ENCODE measurements around the gene PAF1. TPM values are rescaled to one million over a fixed set of nuclear protein-coding genes. Genes with fewer than 3 reads are reported as not detected.

The PAF1 gene
- total and polyA plus RNA-seq, 2 donors from 2014 or later: 37.1 to 54.0 TPM

GRCh38 chr19:39389631-39390414 is 1.1 kb downstream of the PAF1 start:
- Histone ChIP-seq H3K4me3 (ENCODE audit: low read length in 3 of 3) (peak overlapping the region; percentile 70 to 97 (median 94)), H3K27me3 (ENCODE audit: control insufficient read depth, insufficient read depth, low read length) (no peaks in the 10 kb centered on the region), H3K4me1 (ENCODE audit: control insufficient read depth in 2 of 3, insufficient read depth in 2 of 3, low read depth in 1 of 3, low read length in 3 of 3) (peaks cover 0 to 14% (median 8%) of the 10 kb centered on the region in 3 donors), H3K9me3 (ENCODE audit: control insufficient read depth in 2 of 3, insufficient read depth in 1 of 3, low read length in 3 of 3) (no peaks in the 10 kb centered on the region), H3K36me3 (ENCODE audit: control insufficient read depth in 2 of 3, insufficient read depth in 3 of 3, low read length in 3 of 3) (peaks cover 10 to 38% (median 33%) of the 10 kb centered on the region in 3 donors), H3K27ac (ENCODE audit: low read depth in 2 of 2, low read length in 2 of 2) (peak overlapping the region in 1 of 2 donors; percentile 99), H3K9ac (ENCODE audit: low read length in 3 of 3) (peak overlapping the region; percentile 87 to 95 (median 94))
- intact Hi-C loops (cut with DNase I): no loop called here
- no peak for FAIRE-seq
- peak in 2 of 5 donors; percentile 10 to 59 for DNase-seq
- TF ChIP-seq, protein P1, sequence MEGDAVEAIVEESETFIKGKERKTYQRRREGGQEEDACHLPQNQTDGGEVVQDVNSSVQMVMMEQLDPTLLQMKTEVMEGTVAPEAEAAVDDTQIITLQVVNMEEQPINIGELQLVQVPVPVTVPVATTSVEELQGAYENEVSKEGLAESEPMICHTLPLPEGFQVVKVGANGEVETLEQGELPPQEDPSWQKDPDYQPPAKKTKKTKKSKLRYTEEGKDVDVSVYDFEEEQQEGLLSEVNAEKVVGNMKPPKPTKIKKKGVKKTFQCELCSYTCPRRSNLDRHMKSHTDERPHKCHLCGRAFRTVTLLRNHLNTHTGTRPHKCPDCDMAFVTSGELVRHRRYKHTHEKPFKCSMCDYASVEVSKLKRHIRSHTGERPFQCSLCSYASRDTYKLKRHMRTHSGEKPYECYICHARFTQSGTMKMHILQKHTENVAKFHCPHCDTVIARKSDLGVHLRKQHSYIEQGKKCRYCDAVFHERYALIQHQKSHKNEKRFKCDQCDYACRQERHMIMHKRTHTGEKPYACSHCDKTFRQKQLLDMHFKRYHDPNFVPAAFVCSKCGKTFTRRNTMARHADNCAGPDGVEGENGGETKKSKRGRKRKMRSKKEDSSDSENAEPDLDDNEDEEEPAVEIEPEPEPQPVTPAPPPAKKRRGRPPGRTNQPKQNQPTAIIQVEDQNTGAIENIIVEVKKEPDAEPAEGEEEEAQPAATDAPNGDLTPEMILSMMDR (IDR thresholded peaks at IDR 0.05; ENCODE audit: borderline replicate concordance, extremely low read depth, insufficient read depth): no peak

DNA sequence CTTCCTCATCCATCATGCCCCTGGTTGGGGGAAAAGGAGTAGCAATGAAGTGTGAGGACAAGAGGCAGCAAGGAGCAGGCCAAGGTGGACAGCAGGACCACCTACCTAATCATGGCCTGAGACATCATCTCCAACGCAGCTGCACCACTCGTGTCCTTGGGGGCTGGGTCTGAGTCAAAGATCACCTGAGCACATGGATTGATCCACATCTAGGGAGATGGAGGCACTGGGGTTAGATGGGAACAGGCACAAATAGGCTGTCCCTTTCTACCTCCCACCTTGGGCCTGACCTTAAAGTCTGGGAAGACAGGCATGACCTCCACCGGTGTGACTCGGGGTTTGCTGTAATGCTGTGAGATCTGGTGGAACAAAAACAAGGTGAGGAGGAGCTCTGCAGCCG is 2.2 kb downstream of the PAF1 start:
- intact Hi-C loops (cut with DNase I): no loop called here
- H3K4me3 ChIP-seq (ENCODE audit: low read length in 3 of 3): no peak overlapping the region
- H3K9ac ChIP-seq (ENCODE audit: low read length in 3 of 3): no peak overlapping the region
- FAIRE-seq (no peak), DNase-seq (peak in 1 of 5 donors; percentile 29)
- no peak overlapping the region for H3K27ac ChIP-seq (ENCODE audit: low read depth in 2 of 2, low read length in 2 of 2)
- no peaks in the 10 kb centered on the region for H3K9me3 ChIP-seq (ENCODE audit: control insufficient read depth in 2 of 3, insufficient read depth in 1 of 3, low read length in 3 of 3)
- peaks cover 9 to 36% (median 29%) of the 10 kb centered on the region in 3 donors for H3K36me3 ChIP-seq (ENCODE audit: control insufficient read depth in 2 of 3, insufficient read depth in 3 of 3, low read length in 3 of 3)
- TF ChIP-seq, protein P1 (IDR thresholded peaks at IDR 0.05; ENCODE audit: borderline replicate concordance, extremely low read depth, insufficient read depth): no peak
- H3K4me1 ChIP-seq (ENCODE audit: control insufficient read depth in 2 of 3, insufficient read depth in 2 of 3, low read depth in 1 of 3, low read length in 3 of 3): peaks cover 0 to 14% (median 8%) of the 10 kb centered on the region in 3 donors
- no peaks in the 10 kb centered on the region for H3K27me3 ChIP-seq (ENCODE audit: control insufficient read depth, insufficient read depth, low read length)

DNA sequence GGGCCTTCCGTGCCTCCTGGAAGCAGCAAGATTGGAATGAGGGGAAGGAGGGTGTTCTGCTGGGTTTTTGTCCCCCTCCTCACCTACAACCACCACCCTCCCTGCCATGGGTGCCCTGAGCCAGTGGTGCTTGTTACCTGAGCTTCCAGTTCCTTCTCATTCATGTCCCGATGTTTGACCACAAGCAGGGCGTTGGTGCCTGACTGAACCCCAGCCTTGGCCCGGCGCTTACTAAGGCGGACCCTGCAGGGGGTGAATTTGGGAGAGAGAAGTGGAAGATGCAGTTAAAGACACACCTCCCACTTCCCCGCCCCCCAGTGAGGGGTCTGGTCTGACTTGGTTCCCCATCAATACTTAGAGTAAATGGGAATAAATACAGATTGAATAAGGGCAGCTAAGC is 4.3 kb downstream of the PAF1 start:
- Histone ChIP-seq H3K27ac (ENCODE audit: low read depth in 2 of 2, low read length in 2 of 2) (no peak overlapping the region), H3K9me3 (ENCODE audit: control insufficient read depth in 2 of 3, insufficient read depth in 1 of 3, low read length in 3 of 3) (no peaks in the 10 kb centered on the region), H3K4me1 (ENCODE audit: control insufficient read depth in 2 of 3, insufficient read depth in 2 of 3, low read depth in 1 of 3, low read length in 3 of 3) (peaks cover 0 to 9% (median 5%) of the 10 kb centered on the region in 3 donors), H3K4me3 (ENCODE audit: low read length in 3 of 3) (no peak overlapping the region), H3K36me3 (ENCODE audit: control insufficient read depth in 2 of 3, insufficient read depth in 3 of 3, low read length in 3 of 3) (peaks cover 8 to 44% (median 34%) of the 10 kb centered on the region in 3 donors), H3K27me3 (ENCODE audit: control insufficient read depth, insufficient read depth, low read length) (no peaks in the 10 kb centered on the region), H3K9ac (ENCODE audit: low read length in 3 of 3) (no peak overlapping the region)
- FAIRE-seq (no peak), DNase-seq (peak in 1 of 5 donors; percentile 28)
- TF ChIP-seq, protein P1 (IDR thresholded peaks at IDR 0.05; ENCODE audit: borderline replicate concordance, extremely low read depth, insufficient read depth): no peak
- intact Hi-C loops (cut with DNase I): no loop called here

Measured in kidney (tissue), 14 donors.